Fibroblast of lung (primary cell): ENCODE measurements around the gene NFASC.

Experiments
- CTCF ChIP-seq, 2 donors: IDR thresholded peaks in 1 of 2; conservative IDR thresholded peaks in 1 of 2; 1 replicate in 1 of 2; 2 replicates in 1 of 2; pipeline ENCODE4 v1.5.1; 2011 to 2012; ENCODE audit warnings: low read length in 2 of 2, control low read depth in 1 of 2, inconsistent platforms in 1 of 2, low read depth in 1 of 2, mild to moderate bottlenecking in 1 of 2
- EZH2 ChIP-seq: IDR thresholded peaks from 2 replicates; pipeline ENCODE4 v1.5.1; 2012; ENCODE audit warnings: low read length, control low read depth, mild to moderate bottlenecking; ENCODE audit errors: missing control alignments

- TF ChIP-seq CTCF (conservative IDR thresholded peaks at IDR 0.05 in 1 of 2, IDR thresholded peaks at IDR 0.05 in 1 of 2; ENCODE audit: low read depth in 1 of 2, low read length in 2 of 2) (no peak), EZH2 (no peak)
Observed at GRCh38 chr1:204894031-204894430, 23.4 kb downstream of the NFASC start.
